ENCODE results near the gene PPP2R2B. TPM values are rescaled to one million over a fixed set of nuclear protein-coding genes. Genes with fewer than 3 reads are reported as not detected.

The PPP2R2B gene
- total and polyA plus RNA-seq, 2 donors (not counting 3 experiments of a cell fraction or from before 2014, with no cell fraction given): not detected

- CTCF ChIA-PET: interaction anchor here (1.2 to 1.6 kb wide), 2 partner anchors 12 to 412 kb away, joined by 3 to 4 read pairs; no protein-coding TSS in a partner anchor
- BruUV-seq (replicated peaks): no TSS peak
These were observed 325.1 kb downstream of the PPP2R2B start for GRCh38 chr5:146553446-146553845.

DNA sequence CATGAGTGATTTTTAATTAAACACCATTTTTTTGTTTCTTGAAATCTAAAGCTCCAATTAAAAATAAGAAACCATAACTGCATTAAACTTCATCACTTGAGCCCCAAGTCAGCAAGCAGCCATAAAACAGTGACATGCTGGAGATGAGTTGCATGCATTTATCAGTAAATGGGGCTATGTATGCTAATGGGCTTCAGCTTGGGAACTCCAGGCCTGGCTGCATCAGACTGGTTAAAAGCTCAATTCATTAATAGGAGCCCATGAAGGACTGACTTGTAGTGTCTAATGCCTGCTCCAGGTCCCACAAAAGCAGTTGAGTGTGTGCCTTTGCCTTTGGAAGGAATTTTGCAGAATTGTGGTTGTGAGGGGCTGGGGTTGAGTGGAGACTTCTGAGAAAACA lies 328.9 kb downstream of the PPP2R2B start:
- H2AFZ ChIP-seq (ENCODE audit: low read depth, low read length): no peak overlapping the region
- FAIRE-seq: no peak
- intact Hi-C loops (cut with micrococcal nuclease) (loop anchor here (10.0 kb wide), 1 partner anchor 1025 kb away; no protein-coding TSS in a partner anchor), dilution Hi-C loops (cut with MboI; ENCODE audit: extremely low pct_ligation_motif_present, low sequenced_read_pairs) (no loop called here)
- H3K9me1 ChIP-seq (replicated peaks; ENCODE audit: control insufficient read depth, extremely low read depth, insufficient read depth, low read length): no peaks in the 10 kb centered on the region
- H4K20me1 ChIP-seq (replicated peaks; ENCODE audit: control insufficient read depth, extremely low read depth, insufficient read depth, low read length): no peaks in the 10 kb centered on the region
- TF ChIP-seq MAX (IDR thresholded peaks at IDR 0.05; ENCODE audit: insufficient read depth, insufficient read length): no peak
- no peak for TF ChIP-seq EZH2 (IDR thresholded peaks at IDR 0.05; ENCODE audit: borderline replicate concordance, low read depth, low read length, severe bottlenecking)
- no peak for TF ChIP-seq FOS (IDR thresholded peaks at IDR 0.05; ENCODE audit: borderline replicate concordance, insufficient read depth, low read length)
- TF ChIP-seq POLR2AphosphoS5 (IDR thresholded peaks at IDR 0.05; ENCODE audit: insufficient read depth, low read depth, low read length): no peak
- no peak for TF ChIP-seq MYC (IDR thresholded peaks at IDR 0.05; ENCODE audit: low read depth, low read length)
- TF ChIP-seq POLR2A (IDR thresholded peaks at IDR 0.05; ENCODE audit: low read depth, low read length): no peak
- TF ChIP-seq GATA2 (IDR thresholded peaks at IDR 0.05; ENCODE audit: insufficient read depth, insufficient read length, low read depth, low read length): no peak
- TF ChIP-seq CTCF (IDR thresholded peaks at IDR 0.05; ENCODE audit: extremely low read depth in 1 of 2, insufficient read depth in 1 of 2, low read depth in 1 of 2, low read length in 2 of 2): no peak
- TF ChIP-seq JUN (IDR thresholded peaks at IDR 0.05; ENCODE audit: borderline replicate concordance, insufficient read depth, insufficient read length, low read depth): no peak
- no peaks in the 10 kb centered on the region for H3K27me3 ChIP-seq (ENCODE audit: control insufficient read depth in 2 of 2, insufficient read depth in 2 of 2, low read length in 2 of 2)
- H3K9me3 ChIP-seq (replicated peaks; ENCODE audit: control insufficient read depth, insufficient read depth, low read length): no peaks in the 10 kb centered on the region
- no peaks in the 10 kb centered on the region for H3K79me2 ChIP-seq (ENCODE audit: control insufficient read depth, insufficient read depth, low read length)
- ChIA-PET POLR2A (no interaction called here), CTCF (interaction anchor here (0.8 to 1.2 kb wide), 3 partner anchors 16 to 639 kb away, joined by 3 to 7 read pairs (median 5); no protein-coding TSS in a partner anchor)
- DNase-seq (ENCODE audit: low read depth, low spot score): no peak
- no peaks in the 10 kb centered on the region for H3K36me3 ChIP-seq (ENCODE audit: control insufficient read depth in 2 of 2, extremely low read depth in 1 of 2, insufficient read depth in 2 of 2, low read length in 2 of 2)
- no TSS peak for BruUV-seq (replicated peaks)
- no peaks in the 10 kb centered on the region for H3K4me1 ChIP-seq (ENCODE audit: control insufficient read depth, extremely low read depth, insufficient read depth, low read length)
- no peak overlapping the region for H3K9ac ChIP-seq (replicated peaks; ENCODE audit: extremely low read depth, insufficient read depth, low read length)
- H3K27ac ChIP-seq (ENCODE audit: insufficient read depth, low read depth, low read length): no peak overlapping the region
- no peak overlapping the region for H3K4me3 ChIP-seq (replicated peaks in 1 of 3; ENCODE audit: insufficient read depth in 1 of 3, low read depth in 1 of 3, low read length in 3 of 3)
- no peak overlapping the region for H3K4me2 ChIP-seq (ENCODE audit: insufficient read depth, low read length)

More at GRCh38 chr5:146553446-146553845, 325.1 kb downstream of the PPP2R2B start:
- TF ChIP-seq MYC (IDR thresholded peaks at IDR 0.05; ENCODE audit: low read depth, low read length) (no peak), FOS (IDR thresholded peaks at IDR 0.05; ENCODE audit: borderline replicate concordance, insufficient read depth, low read length) (no peak), GATA2 (IDR thresholded peaks at IDR 0.05; ENCODE audit: insufficient read depth, insufficient read length, low read depth, low read length) (no peak), JUN (IDR thresholded peaks at IDR 0.05; ENCODE audit: borderline replicate concordance, insufficient read depth, insufficient read length, low read depth) (no peak), EZH2 (IDR thresholded peaks at IDR 0.05; ENCODE audit: borderline replicate concordance, low read depth, low read length, severe bottlenecking) (no peak)
- Histone ChIP-seq H2AFZ (ENCODE audit: low read depth, low read length) (no peak overlapping the region), H3K4me1 (ENCODE audit: control insufficient read depth, extremely low read depth, insufficient read depth, low read length) (no peaks in the 10 kb centered on the region), H3K79me2 (ENCODE audit: control insufficient read depth, insufficient read depth, low read length) (no peaks in the 10 kb centered on the region), H3K27me3 (ENCODE audit: control insufficient read depth in 2 of 2, insufficient read depth in 2 of 2, low read length in 2 of 2) (no peaks in the 10 kb centered on the region), H3K27ac (ENCODE audit: insufficient read depth, low read depth, low read length) (no peak overlapping the region), H3K9me1 (replicated peaks; ENCODE audit: control insufficient read depth, extremely low read depth, insufficient read depth, low read length) (no peaks in the 10 kb centered on the region), H3K9ac (replicated peaks; ENCODE audit: extremely low read depth, insufficient read depth, low read length) (no peak overlapping the region), H4K20me1 (replicated peaks; ENCODE audit: control insufficient read depth, extremely low read depth, insufficient read depth, low read length) (no peaks in the 10 kb centered on the region), H3K9me3 (replicated peaks; ENCODE audit: control insufficient read depth, insufficient read depth, low read length) (no peaks in the 10 kb centered on the region), H3K36me3 (ENCODE audit: control insufficient read depth in 2 of 2, extremely low read depth in 1 of 2, insufficient read depth in 2 of 2, low read length in 2 of 2) (no peaks in the 10 kb centered on the region), H3K4me3 (replicated peaks in 1 of 3; ENCODE audit: insufficient read depth in 1 of 3, low read depth in 1 of 3, low read length in 3 of 3) (no peak overlapping the region), H3K4me2 (ENCODE audit: insufficient read depth, low read length) (no peak overlapping the region)
- POLR2A ChIA-PET: no interaction called here
- no peak for DNase-seq (ENCODE audit: low read depth, low spot score)
- dilution Hi-C loops (cut with MboI; ENCODE audit: extremely low pct_ligation_motif_present, low sequenced_read_pairs): no loop called here
- no peak for FAIRE-seq
- intact Hi-C loops (cut with micrococcal nuclease): no loop called here
